NCI-H2227 (cell line): ENCODE measurements around the gene CDC123.
A peak's percentile ranks its signal among the peaks of the same experiment; 100 is the strongest.
"Not testable (repeated sequence)": the region's sequence is repeated elsewhere in the genome, so short reads cannot be mapped to it uniquely, and the experiment has no call there.

Source experiments
- DNase-seq: peaks from one replicate; lab custom pipeline; 2025; ENCODE audit not compliant: unreplicated experiment; lab: John Stamatoyannopoulos, UW

CDC123 gene

DNA sequence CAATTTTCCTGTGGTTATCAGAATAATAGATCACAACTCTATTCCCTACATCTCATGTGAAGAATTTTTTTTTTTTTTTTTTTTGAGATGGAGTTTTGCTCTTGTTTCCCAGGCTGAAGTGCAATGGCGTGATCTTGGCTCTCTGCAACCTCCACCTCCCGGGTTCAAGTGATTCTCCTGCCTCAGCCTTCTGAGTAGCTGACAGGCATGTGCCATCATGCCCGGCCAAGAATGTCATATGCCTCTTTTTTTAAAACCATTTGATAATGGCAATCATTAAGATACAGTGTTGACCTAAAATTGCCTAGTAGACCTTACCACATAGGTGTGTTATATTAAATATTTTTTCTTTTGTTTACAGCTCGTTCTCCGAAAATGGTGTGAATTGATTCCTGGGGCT is 38.7 kb downstream of the CDC123 start:
- DNase-seq: not testable (repeated sequence)

DNA sequence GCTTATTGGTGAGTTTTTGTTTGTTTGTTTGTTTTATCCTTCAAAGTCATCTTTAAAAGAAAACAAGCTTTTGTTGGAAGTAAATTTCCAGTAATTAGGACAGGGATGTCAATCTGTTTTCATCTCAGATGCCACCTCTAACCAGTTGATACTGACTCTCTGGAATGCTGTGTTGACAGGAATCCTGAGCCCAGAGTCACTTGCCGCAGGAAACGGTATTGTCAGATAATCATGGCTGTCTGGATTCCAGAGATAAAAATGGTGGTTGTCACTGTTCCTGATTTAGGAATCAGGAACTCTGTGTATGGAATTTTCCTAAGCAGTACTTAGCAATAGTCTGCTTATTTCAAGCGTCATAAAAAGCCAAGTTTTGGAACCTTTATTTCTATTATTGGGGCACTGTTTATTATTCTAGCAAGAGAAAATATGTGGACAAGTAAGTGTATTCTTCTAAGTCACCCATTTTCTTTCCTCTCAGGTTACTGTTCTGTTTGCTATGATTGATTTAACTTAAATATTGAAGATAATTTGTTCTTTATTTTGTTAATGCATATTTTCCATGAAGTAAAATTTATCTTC is 39.2 kb downstream of the CDC123 start:
- no peak for DNase-seq

DNA sequence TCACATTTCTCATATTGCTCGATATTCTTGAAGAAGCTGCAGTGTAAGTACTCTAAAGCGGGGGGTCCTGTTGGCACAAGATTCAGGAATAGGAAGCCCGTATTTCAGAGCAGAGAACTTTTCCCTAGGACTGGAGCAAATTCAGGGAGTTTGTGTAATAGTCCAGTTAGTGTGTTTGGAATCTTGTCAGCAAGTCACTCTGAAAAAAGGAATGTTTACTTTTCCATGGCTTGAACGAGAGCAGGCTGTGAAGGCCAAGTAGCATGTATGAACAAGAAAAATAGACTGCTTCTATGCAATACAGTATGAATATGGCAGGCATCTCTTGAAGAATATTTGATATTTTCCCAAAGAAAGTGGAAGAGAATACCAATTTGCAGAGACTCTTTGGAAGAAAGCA is 39.8 kb downstream of the CDC123 start:
- DNase-seq: no peak

DNA sequence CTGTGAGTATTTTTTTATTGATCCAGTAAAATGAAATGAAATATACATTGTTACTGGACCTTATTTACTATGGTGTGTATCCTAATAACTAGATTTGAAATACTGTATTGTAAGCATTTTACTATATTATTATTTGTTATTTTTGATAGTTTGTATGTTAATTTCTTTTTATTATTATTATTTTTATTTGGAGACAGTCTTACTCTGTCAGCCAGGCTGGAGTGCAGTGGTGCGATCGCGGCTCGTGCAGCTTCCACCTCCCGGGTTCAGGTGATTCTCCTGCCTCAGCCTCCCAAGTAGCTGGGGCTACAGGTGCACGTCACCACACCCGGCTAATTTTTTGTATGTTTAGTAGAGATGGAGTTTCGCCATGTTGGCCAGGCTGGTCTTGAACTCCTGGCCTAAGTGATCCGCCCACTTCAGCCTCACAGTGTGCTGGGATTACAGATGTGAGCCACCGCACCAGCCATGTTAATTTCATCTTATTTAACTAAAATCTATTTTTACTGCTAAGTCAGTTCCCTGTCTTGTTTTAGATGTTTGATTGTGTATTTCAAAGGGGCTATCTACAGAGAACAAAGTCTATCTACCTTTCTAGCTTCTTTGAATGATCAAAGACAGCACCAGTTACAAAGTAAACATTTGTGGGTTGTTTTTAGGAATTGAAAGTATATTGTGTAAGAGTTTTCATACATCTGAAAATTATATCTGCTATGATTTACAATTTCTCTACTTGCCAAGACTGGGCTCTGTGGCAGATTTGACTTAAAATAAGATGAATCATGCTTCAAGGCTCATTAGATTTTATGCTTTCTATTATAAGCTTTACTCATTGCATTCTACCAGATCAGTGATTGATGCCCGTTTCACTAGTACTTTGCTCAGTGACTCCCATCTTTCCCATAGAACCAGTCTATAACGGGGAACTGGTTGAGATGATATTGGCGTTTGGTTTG is 41.6 kb downstream of the CDC123 start:
- DNase-seq: no peak

DNA sequence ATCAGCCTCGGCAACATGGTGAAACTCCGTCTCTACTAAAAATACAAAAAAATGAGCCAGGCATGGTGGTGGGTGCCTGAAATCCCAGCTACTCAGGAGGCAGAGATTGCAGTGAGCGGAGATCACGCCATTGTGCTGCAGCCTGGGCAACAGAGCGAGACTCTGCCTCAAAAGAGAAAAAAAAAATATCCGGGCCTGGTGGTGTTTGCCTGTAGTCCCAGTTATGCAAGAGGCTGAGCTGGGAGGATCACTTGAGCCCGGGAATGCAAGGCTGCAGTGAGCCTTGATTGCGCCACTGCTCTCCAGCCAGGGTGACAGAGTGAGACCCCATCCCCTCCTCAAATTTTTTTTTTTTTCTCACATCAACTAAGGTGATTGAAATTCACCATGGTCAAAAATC is 42.8 kb downstream of the CDC123 start:
- no peak for DNase-seq

DNA sequence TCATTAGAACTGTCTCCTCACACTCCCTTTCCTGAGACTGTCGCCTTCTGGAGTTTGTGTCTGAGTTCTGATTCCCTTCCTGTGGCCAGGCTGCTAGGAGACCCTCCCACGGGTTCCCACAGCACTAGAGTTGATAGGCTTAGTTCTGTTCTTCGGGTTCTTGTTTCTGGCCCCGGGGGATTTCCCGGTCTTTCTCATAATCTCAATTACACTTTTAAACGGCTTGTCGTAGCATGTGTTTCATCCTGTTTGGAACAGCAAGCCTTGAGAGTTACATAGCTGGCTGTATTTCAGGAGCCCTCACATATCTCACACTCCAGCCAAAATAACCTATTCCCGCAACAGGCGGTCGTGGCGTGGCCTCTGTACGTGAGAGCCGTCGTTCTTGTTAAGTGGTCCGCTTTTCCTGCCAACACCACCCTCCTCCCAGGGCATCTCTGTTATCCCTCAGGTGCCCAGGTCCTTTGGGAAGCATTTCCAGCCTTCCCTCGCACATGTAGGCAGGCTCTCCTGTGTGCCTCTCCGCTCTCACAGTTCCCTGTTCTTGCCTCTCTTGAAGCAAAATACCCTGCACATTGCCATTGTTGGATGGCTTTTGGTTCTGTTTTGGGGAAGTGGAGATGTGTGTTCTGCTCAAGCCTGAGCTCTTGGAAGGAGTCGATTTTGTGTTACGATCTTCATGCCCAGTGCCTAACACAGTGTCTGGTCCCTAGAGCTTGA is 46.0 kb downstream of the CDC123 start:
- DNase-seq: no peak

DNA sequence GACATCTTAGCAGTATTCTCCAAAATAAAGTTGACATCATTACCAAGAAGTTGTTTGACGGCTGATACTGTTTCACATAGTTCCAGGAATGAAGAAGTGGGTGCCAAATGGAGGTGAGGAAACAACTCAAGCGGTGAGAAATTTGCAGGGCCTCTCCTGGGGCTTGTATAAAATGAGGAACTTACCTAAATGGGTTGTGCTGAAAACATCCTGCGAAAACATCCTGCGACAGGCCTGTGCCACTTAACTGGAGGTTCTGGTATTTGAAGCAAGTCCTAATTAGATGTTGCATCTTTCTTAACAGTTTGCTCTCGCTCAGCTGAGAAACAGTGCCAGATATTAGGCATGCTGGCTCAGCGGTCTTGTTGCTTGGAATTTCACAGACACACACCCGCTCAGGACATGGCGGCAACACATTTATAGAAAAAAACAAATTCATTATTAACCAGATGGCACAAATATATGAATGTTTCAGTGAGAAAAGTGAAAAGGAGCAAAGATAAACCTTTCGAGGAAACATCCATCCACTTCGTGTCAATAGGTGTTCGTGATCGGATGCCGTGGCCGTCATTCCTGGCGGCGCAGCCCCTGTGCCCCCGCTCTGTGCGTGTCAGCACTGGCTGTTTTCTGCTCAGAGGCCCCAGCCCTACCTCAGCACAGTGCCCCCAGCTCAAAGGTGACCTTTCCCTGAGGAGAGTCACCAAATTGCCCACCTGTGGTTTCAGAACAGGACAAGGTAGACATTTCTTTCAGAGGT is 48.1 kb downstream of the CDC123 start:
- DNase-seq: no peak

DNA sequence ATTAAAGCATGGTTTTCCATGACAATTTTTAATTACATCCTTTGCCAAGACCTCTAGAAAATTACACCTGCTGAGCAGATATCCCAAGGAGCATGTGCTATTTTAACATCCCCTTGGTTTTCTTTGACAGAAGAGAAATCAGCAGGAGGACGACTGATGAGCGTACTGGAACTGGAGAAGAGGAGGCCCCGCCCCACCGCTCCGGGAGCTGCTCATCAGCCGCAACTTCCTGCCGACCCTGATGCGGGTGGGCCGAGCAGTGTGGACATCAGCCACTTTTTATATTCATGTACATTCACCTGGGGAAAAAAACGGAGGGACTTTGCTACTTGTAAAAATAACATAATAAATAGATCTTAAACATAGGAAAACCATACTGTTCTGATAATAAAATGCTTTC is 54.2 kb downstream of the CDC123 start:
- DNase-seq: peak; percentile 29

DNA sequence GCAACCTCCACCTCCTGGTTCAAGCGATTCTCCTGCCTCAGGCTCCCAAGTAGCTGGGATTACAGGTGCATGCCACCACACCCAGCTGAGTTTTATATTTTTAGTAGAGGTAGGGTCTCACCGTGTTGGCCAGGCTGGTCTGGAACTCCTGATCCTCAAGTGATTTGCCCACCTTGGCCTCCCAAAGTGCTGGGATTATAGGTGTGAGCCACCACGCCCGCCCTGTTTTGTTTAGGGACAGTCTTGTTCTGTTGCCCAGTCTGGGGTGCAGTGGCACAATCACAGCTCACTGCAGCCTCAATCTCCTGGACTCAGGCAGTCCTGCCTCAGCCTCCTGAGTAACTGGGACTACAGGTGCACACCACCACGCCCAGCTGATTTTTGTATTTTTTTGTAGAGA is 54.7 kb downstream of the CDC123 start:
- not testable (repeated sequence) for DNase-seq

DNA sequence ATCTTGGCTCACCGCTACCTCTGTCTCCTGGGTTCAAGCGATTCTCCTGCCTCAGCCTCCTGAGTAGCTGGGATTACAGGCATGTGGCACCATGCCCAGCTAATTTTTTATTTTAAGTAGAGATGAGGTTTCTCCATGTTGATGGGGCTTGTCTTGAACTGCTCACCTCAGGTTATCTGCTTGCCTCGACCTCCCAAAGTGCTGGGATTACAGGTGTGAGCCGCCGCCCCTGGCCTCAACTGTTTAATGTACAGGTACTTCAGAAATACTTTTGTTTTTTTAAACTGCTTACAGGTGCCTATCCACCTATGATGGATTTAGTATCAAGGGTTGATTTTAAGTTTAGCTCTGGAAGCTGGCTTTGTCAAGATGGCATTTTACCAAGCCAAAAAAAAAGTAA is 55.6 kb downstream of the CDC123 start:
- no peak for DNase-seq

DNA sequence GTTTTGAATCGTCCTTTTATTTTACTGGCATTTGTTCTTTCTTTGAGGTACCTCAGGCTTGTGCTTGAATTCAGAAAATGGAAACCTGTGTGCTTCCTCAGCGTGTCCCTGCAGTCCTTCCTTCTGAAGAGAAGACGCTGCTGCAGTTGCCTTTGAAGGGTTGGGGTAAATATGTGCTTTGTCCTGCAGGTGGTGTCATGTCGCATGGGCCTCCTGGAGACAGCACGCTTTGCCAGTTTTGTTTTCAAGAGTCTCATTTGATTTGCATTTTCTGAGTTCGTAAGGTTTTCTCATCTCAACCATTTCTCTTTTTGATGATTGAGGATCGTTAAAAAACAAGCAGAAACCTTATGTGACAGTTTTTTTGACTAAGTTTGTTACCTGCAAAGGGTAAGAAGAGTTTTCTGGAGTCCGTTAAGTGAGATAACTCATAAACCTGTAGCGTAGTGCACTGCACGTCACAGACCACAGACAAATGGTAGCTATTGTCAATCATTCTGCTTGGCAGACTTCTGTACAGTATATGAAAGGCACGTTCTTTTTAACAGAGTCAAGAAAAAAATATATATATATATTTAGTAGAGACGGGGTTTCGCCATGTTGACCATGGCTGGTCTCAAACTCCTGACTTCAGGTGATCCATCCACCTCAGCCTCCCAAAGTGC is 57.0 kb downstream of the CDC123 start:
- no peak for DNase-seq

DNA sequence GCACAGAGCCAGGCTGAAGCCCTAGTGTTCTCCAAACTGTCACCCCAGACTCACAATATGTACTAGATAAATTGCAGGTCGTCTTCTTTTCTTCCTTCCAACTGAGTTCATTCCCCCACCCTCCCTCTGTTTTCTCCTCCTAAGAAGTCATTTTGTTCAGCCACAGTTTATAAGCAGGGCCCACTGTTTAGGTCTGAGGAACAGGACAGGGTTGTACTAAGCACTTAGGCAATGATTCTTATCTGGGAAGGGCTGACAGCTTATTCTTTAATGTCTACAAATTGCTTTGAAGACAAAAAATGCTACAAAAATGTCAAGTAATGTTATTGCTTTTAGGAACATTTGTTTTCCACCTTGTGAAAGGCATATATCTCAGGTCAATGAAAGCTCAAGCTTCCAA is 59.1 kb downstream of the CDC123 start:
- DNase-seq: no peak

DNA sequence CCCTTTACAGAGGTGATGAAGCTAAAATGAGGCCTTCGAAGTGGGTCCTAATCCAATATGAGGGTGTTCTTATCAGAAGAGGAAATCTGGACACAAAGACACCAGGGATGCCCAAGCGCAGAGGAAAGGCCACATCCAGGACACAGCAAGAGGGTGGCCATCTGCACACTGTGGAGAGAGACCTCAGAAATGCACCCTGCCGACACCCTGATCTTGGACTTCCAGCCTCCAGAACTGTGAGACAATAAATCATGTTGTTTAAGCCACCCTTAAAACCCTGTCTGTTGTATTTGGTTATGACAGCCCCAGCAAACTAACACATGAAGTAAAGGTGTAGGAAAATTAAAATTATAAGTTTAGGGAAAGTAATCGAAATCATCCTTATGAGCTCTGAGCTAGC is 64.0 kb downstream of the CDC123 start:
- DNase-seq: no peak

DNA sequence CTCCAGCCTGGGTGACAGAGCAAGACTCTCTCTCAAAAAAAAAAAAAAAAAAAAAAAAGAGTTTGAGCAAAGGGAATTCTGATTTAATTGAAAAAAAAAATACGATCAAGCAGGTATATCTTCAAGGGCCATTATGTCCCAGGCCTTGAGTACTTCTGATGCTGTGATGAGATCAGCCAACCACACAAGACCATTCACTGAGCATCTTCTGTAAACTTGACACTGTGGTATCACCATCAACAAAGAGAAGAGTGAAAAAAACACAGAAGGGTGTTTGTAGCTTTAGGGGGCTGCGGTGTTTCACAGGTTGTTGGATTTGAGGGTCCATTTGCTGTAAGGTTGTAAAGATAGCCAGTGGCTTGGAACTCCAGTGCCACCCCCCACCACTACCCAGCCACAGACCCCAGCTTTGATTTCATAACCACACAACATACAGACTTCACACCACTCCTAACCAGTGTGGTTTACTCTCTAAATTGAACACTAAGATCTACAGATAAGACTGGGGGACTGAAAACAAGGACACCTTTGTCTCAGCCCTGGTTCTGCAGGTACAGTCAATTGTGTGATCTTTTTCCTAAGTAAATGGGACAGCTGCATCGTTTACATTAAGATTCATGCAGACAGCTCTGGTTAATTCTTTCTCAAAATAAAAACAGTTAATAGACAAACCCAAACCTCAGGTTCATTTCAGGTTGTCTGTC is 66.4 kb downstream of the CDC123 start:
- DNase-seq: no peak

DNA sequence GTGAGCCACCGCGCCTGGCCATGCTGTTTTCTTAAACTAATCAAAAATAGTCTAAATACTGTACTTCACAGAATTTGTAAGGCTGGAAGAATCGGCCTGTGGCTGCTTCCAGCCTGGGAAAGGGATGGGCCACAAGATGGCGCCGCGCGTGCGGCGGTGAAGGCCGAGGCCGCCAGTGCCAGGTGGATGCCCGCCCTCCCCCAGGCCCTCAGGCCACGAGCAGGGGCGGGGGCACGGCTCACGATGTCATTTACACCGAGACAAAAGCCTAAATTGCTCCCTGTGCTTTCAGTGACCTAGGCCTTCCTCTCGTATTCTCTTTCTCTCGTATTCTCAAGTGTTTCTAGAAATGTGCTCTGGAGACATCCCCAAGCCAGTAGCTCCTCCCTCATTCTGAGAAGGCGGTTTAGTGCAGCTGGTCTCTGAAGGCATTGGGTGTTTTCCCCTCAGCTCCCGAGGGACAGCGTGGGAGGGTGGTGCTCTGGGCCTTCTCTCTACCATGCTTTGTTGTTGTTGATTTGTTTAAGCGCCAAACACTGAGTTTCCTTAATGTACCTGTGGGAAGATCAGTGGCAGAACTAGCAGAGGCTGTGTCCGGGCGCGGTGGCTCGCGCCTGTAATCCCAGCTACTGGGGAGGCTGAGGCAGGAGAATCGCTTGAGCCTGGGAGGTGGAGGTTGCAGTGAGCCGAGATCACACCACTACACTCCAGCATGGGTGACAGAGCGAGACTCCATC is 68.4 kb downstream of the CDC123 start:
- DNase-seq: peak; percentile 83

DNA sequence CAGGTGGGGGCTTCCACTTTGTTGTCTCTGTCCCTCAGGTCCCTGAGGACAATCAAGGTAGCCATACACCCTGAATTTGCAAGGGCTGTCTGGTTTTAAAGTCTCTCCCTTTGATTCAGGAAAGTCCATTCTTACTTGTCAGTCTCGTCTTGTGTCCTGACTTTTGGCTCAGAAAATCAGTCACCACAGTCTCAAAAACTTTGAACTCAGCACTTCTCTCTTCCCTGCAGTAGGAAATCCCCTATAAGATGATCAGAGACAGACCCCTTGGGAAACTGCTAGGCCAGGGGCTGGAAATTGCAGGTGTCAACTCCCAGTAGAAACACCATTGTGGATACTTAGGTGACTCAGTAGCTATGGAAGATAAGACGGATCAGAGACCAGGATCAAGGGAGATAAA is 73.1 kb downstream of the CDC123 start:
- no peak for DNase-seq

DNA sequence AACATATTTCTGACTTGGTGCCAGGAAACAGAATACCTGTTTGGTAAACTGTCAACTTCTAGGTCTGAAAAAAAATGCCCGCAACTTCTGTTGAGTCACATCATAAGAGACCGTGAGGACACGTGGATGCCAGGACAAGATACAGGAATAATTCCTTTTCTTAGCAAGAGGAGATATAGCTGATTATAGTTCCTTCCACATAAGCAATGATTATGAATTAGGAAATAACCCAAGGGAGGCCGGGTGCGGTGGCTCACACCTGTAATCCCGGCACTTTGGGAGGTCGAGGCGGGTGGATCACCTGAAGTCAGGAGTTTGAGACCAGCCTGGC is 75.2 kb downstream of the CDC123 start:
- no peak for DNase-seq

DNA sequence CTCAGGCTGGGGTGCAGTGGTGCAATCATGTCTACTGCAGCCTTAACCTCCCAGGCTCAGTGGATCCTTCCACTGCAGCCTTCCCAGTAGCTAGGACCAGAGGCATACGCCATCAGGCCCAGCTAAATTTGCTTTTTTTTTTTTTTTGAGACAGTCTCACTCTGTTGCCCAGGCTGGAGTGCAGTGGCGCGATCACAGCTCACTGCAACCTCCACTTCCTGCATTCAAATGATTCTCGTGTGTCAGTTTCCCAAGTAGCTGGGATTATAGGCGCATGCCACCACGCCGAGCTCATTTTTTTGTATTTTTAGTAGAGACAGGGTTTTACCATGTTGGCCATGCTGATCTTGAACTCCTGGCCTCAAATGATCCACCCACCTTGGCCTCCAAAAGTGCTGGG is 81.9 kb downstream of the CDC123 start:
- DNase-seq: not testable (repeated sequence)

DNA sequence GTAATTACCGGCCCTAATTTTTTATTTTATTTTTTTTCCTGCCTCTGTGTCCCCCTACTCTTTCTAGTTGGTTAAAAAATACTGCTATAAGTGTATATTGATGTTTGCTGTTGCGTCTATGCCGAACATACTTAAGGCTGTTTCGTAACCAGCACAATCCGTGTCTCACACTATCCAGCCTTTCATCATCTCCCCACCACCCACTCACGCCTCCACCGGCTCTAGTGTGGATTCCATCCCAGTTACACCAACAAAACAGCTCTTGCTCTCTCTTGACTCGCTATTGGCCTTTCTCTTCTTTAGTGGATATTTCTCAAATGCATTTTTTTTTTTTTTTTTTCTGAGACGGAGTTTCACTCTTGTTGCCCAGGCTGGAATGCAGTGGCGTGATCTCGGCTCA is 83.3 kb downstream of the CDC123 start:
- DNase-seq: no peak

DNA sequence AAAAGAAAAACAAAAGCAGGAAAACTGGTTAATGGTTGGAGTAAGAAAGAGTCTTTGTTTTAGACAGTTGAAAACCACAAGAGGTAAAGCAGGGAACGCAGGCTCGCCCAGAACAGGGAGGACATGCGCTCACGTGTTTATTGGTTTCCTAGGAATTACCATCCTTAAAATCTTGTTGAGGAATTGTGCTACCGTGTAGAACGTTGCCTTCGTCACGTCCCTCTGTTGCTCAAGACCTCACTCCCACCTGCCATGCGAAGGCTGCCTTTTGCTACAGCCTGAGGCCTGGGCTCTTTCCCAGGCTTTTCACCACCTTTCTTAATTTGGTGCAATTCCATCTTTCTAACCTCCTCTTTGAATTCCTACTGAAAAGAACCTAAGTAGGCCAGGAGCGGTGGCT is 91.8 kb downstream of the CDC123 start:
- no peak for DNase-seq
